HCT116 (cell line): ENCODE data around the gene DRD4. TPM values are rescaled to one million over a fixed set of nuclear protein-coding genes. Genes with fewer than 3 reads are reported as not detected.

ENCODE experiments used
- ATAC-seq: fragments of 200-7000 bp; cut with Tn5 transposase; 2 replicates; pipeline ENCODE4 v1.9.1; 2020; ENCODE audit warnings: mild to moderate bottlenecking, moderate library complexity
- BruUV-seq: library from RNA; stranded (reverse); fragments of 400-500 nt; replicated peaks from 2 replicates; lab custom pipeline; 2021; lab: Mats Ljungman, UMichigan
- CTCF ChIA-PET: fragments of 300-600 bp; sonication (Branson Sonifier 250); formaldehyde crosslinking; loops from one replicate; lab custom pipeline; 2021; ENCODE audit warnings: antibody characterized with exemption; lab: Charles Lee
- POLR2A ChIA-PET: fragments of 300-600, 350-600 bp; sonication (Branson Sonifier 250); formaldehyde crosslinking; loops from one replicate; lab custom pipeline; 2021; ENCODE audit warnings: antibody characterized with exemption; lab: Charles Lee
- RAD21 ChIA-PET, 2 experiments: fragments of 300-600 bp; sonication (Branson Sonifier 250); formaldehyde crosslinking; loops; one replicate each; lab custom pipeline; 2023; ENCODE audit warnings: low total read pairs in 2 of 2; ENCODE audit not compliant: uncharacterized antibody in 2 of 2, unreplicated experiment in 2 of 2, low non-redundant PET in 1 of 2; lab: Charles Lee
- DNase-seq: peaks from one replicate; pipeline ENCODE4 v3.0.0-alpha.2; 2010; ENCODE audit warnings: low read depth, low spot score
- H2AFZ ChIP-seq: fragments of 200-600 bp; shearing (Covaris generic), sonication (generic); 2 replicates; pipeline ENCODE4 v1.6.1; 2017; ENCODE audit warnings: low read depth, mixed run types, mixed read lengths, antibody characterized with exemption, low read length; ENCODE audit not compliant: poor library complexity, severe bottlenecking
- H3K27ac ChIP-seq: 2 replicates; pipeline ENCODE4 v1.5.1; 2012; ENCODE audit warnings: low read depth, low read length
- H3K27me3 ChIP-seq: fragments of 200-600 bp; sonication (generic); 2 replicates; pipeline ENCODE4 v1.6.1; 2016; ENCODE audit warnings: mixed run types, low read length, mixed read lengths; ENCODE audit not compliant: insufficient read depth
- H3K36me3 ChIP-seq, 2 experiments: fragments of 200-500 bp in 1 of 2; fragments of 200-600 bp in 1 of 2; sonication (Bioruptor generic) in 1 of 2; sonication (generic) in 1 of 2; 2 replicates each; pipeline versions ENCODE4 v1.5.1 to v1.6.1; 2014 to 2016; ENCODE audit warnings: low read length in 2 of 2, inconsistent platforms in 1 of 2, mixed read lengths in 1 of 2, mixed run types in 1 of 2; ENCODE audit not compliant: insufficient read depth in 2 of 2, control insufficient read depth in 1 of 2
- H3K4me1 ChIP-seq, 2 experiments: fragments of 200-600 bp in 1 of 2; sonication (generic) in 1 of 2; 2 replicates each; pipeline versions ENCODE4 v1.5.1 to v1.6.1; 2012 to 2017; ENCODE audit warnings: low read length in 2 of 2, inconsistent platforms in 1 of 2, mild to moderate bottlenecking in 1 of 2, mixed read lengths in 1 of 2, mixed run types in 1 of 2, moderate library complexity in 1 of 2; ENCODE audit not compliant: insufficient read depth in 2 of 2, control insufficient read depth in 1 of 2
- H3K4me2 ChIP-seq: fragments of 200-600 bp; sonication (generic); 2 replicates; pipeline ENCODE4 v1.6.1; 2017; ENCODE audit warnings: mixed run types, low read length, mixed read lengths
- H3K4me3 ChIP-seq, 2 experiments: fragments of 200-600 bp in 1 of 2; sonication (generic) in 1 of 2; replicated peaks in 1 of 2; 2 replicates each; pipeline ENCODE4 v1.5.1; 2011 to 2016; ENCODE audit warnings: low read length in 2 of 2, control low read depth in 1 of 2, low read depth in 1 of 2, mild to moderate bottlenecking in 1 of 2, mixed read lengths in 1 of 2, mixed run types in 1 of 2
- H3K79me2 ChIP-seq: fragments of 200-600 bp; sonication (generic); 2 replicates; pipeline ENCODE4 v1.6.1; 2017; ENCODE audit warnings: mild to moderate bottlenecking, mixed run types, low read length, moderate library complexity, mixed read lengths; ENCODE audit not compliant: insufficient read depth
- H3K9ac ChIP-seq: fragments of 200-600 bp; sonication (generic); 2 replicates; pipeline ENCODE4 v1.6.1; 2016; ENCODE audit warnings: low read length, mixed read lengths
- H3K9me2 ChIP-seq: fragments of 200-600 bp; sonication (generic), shearing (Covaris generic); 2 replicates; pipeline ENCODE4 v1.6.1; 2017; ENCODE audit warnings: mixed run types, mild to moderate bottlenecking, moderate library complexity; ENCODE audit not compliant: insufficient read depth
- H3K9me3 ChIP-seq, 2 experiments: fragments of 200-500 bp in 1 of 2; fragments of 200-600 bp in 1 of 2; sonication (Bioruptor generic) in 1 of 2; sonication (generic) in 1 of 2; 2 replicates each; pipeline ENCODE4 v1.6.1; 2014 to 2017; ENCODE audit warnings: low read length in 2 of 2, mixed read lengths in 2 of 2, inconsistent platforms in 1 of 2, low read depth in 1 of 2, mild to moderate bottlenecking in 1 of 2, mixed run types in 1 of 2, moderate library complexity in 1 of 2; ENCODE audit not compliant: control insufficient read depth in 1 of 2, insufficient read depth in 1 of 2
- H4K20me1 ChIP-seq: fragments of 200-600 bp; sonication (generic), shearing (Covaris generic); 2 replicates; pipeline ENCODE4 v1.6.1; 2017; ENCODE audit warnings: mixed run types, mild to moderate bottlenecking, moderate library complexity; ENCODE audit not compliant: insufficient read depth
- ATF3 ChIP-seq: IDR thresholded peaks from 2 replicates; pipeline ENCODE4 v1.6.1; 2012
- CEBPB ChIP-seq: IDR thresholded peaks from 2 replicates; pipeline ENCODE4 v1.6.1; 2012; ENCODE audit warnings: low read depth
- EGR1 ChIP-seq: IDR thresholded peaks from 2 replicates; pipeline ENCODE4 v1.6.1; 2012; ENCODE audit warnings: low read depth
- ELF1 ChIP-seq: IDR thresholded peaks from 2 replicates; pipeline ENCODE4 v1.6.1; 2012; ENCODE audit warnings: low read depth, borderline replicate concordance
- EZH2 ChIP-seq: fragments of 200-600 bp; sonication (generic); IDR thresholded peaks from 2 replicates; pipeline ENCODE4 v1.6.1; 2017; ENCODE audit warnings: antibody characterized with exemption, mixed run types
- EZH2phosphoT487 ChIP-seq: fragments of 200-600 bp; IDR thresholded peaks from 2 replicates; pipeline ENCODE4 v1.6.1; 2018; ENCODE audit warnings: antibody characterized with exemption, borderline replicate concordance
- FOSL1 ChIP-seq: IDR thresholded peaks from 2 replicates; pipeline ENCODE4 v1.6.1; 2012; ENCODE audit warnings: low read depth
- JUND ChIP-seq: IDR thresholded peaks from 2 replicates; pipeline ENCODE4 v1.6.1; 2012
- MAX ChIP-seq: IDR thresholded peaks from 2 replicates; pipeline ENCODE4 v1.6.1; 2012
- POLR2AphosphoS5 ChIP-seq: IDR thresholded peaks from 2 replicates; pipeline ENCODE4 v1.6.1; 2011; ENCODE audit warnings: mild to moderate bottlenecking, low read depth, low read length, moderate library complexity
- RAD21 ChIP-seq: IDR thresholded peaks from 2 replicates; pipeline ENCODE4 v1.6.1; 2012; ENCODE audit warnings: low read depth, mild to moderate bottlenecking
- REST ChIP-seq: IDR thresholded peaks from 2 replicates; pipeline ENCODE4 v1.6.1; 2012; ENCODE audit warnings: low read depth
- TCF7L2 ChIP-seq: IDR thresholded peaks from 2 replicates; pipeline ENCODE4 v1.7.0; 2011; ENCODE audit warnings: borderline replicate concordance, inconsistent platforms; ENCODE audit not compliant: insufficient read depth, insufficient read length; ENCODE audit errors: extremely low read depth
- YY1 ChIP-seq: IDR thresholded peaks from 2 replicates; pipeline ENCODE4 v1.6.1; 2011; ENCODE audit warnings: low read length, low read depth, moderate library complexity, mild to moderate bottlenecking; ENCODE audit not compliant: insufficient replicate concordance; ENCODE audit errors: extremely low read depth
- ZFX ChIP-seq: fragments of 450-650 bp; IDR thresholded peaks from 2 replicates; pipeline ENCODE4 v1.6.1; 2017
- intact Hi-C: fragments of 100-400 bp; cut with micrococcal nuclease; formaldehyde crosslinking; loops from 2 replicates; pipeline ENCODE4 v1.10.0; 2022
- total RNA-seq: library from RNA; stranded (reverse); gene quantifications from one replicate; pipeline ENCODE4 v1.2.1, GENCODE V29; 2021; ENCODE audit not compliant: unreplicated experiment

DRD4 gene
- total RNA-seq, 1 experiment from 2014 or later: 2.4 TPM

GRCh38 chr11:660681-661444 is 23.8 kb downstream of the DRD4 start:
- Histone ChIP-seq H3K9ac (no peak overlapping the region), H3K4me3 (no peak overlapping the region), H3K27me3 (no peaks in the 10 kb centered on the region), H3K4me2 (no peak overlapping the region), H3K9me3 (no peaks in the 10 kb centered on the region), H3K79me2 (peaks cover 3% of the 10 kb centered on the region; the same call in 1 of the 2 replicates), H3K36me3 (peaks cover 0 to 2% of the 10 kb centered on the region in 2 experiments; a peak in 1 of 4 replicates), H3K27ac (no peak overlapping the region)
- DNase-seq: no peak
- TF ChIP-seq YY1: no peak
- no peak for TF ChIP-seq ZFX
- no peak for TF ChIP-seq POLR2AphosphoS5
- TF ChIP-seq FOSL1: no peak
- TF ChIP-seq TCF7L2: no peak
- no peak for TF ChIP-seq ELF1
- no peak for TF ChIP-seq MAX
- TF ChIP-seq REST: no peak
- no peak for TF ChIP-seq EGR1
- TF ChIP-seq RAD21: no peak
- TF ChIP-seq JUND: no peak
- TF ChIP-seq ATF3: no peak
- no peak for TF ChIP-seq EZH2
- TF ChIP-seq EZH2phosphoT487: no peak
- no peak for TF ChIP-seq CEBPB
- TF ChIP-seq, all 23 proteins: peak for 0
- BruUV-seq: no TSS peak
- ChIA-PET RAD21 (no interaction called here), POLR2A (no interaction called here), CTCF (no interaction called here)
- ATAC-seq: no peak
- intact Hi-C loops: no loop called here
- H4K20me1 ChIP-seq: no peaks in the 10 kb centered on the region
- no peak overlapping the region for H2AFZ ChIP-seq
- no peaks in the 10 kb centered on the region for H3K4me1 ChIP-seq
- no peaks in the 10 kb centered on the region for H3K9me2 ChIP-seq
